CD4-positive, alpha-beta T cell treated with Interferon alpha-2 for 1 hour (primary cell): ENCODE measurements around the gene UBQLN3.

Experiments used
- DNase-seq, 2 donors: peaks; one replicate each; pipeline ENCODE4 v3.0.0-alpha.2; 2020 to 2022

The UBQLN3 gene

DNA sequence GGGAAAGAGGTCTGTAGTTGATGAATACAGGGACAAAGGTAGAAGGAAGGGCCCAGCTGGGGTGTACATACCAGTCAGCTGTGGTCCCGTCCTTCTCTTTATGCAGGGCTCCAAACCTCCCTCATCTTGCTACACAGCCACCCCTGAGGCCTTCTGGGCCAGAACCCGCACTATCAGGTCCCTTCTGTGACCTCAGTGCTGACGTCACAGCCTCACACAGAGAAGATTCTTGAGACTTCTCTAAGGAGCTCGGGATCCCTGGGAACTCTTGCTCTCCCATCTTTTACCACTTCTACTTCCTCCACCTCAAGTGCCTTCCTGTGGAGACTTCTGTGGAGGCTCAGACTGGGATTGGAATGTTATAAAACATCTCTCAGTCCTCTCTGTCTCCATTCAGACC is at the start of gene UBQLN3:
Gene UBQLN3, minus strand, starts transcription at position 155 of the 400 bp plus-strand sequence. CDS start 399 bp downstream, outside the sequence.
- DNase-seq = no peak

DNA sequence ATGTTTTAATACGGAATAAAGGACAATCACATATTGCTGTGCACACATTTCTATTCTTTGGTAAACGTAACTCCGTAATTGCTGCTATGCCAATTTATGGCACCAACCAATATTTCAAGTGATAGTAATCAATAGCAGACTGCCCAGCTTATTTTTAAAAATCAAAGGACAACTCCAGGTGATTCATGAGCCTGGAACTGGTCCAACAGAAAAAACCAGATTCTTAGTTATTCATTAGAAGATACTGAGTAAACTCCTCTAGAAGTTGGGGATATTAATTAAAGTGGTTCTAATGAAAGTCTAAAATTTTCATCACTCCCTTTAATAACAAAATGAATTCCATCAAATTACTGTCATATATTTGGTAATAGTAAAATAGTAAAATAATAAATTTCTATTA is 48.0 kb upstream of the UBQLN3 start:
- no peak for DNase-seq

DNA sequence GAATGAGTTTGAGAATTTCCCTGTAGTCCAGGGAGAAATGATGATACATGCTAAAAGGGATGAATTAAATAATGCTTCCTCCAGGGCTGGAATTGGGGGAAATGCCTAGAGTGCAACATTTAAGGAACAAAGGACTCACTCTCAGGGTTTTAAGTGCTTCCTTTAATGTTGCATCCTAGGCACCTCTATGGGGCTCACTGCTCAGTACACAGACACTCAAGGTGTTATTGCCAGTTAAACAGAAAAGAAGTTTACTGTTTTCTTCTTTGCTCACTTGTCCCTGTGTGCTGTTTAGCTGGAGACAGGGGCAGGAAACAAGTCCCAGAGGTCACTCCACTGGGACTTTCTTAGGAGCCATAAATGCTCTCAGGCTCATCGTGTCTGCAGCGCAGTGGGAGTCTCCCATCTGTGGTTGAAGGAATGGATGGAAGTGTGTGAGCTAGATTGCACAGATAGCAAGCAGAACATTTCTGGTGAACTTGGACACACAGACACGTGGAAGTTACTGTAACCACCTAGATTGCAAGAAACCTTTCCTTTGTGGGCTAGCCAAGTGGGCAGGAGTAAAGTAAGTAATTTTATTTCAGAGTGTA is 46.9 kb upstream of the UBQLN3 start:
- no peak for DNase-seq

DNA sequence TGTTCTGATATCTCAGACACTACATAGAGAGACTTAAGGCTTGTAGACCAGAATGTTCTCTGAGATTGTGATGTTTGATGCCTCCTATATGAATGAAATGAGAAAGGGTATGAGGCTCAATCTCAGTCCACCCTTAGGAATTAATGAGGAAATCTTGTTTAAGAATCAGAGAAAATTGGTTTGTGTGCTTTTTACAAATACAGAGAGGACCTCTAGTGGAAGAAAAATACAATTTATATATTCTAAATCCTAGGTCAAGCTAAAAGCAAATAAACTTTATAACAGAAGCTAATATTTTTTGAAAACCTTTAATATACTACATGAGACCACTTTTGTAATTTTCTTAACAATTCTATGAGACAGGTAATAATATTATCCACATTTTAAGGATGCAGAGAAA is 43.6 kb upstream of the UBQLN3 start:
- no peak for DNase-seq

DNA sequence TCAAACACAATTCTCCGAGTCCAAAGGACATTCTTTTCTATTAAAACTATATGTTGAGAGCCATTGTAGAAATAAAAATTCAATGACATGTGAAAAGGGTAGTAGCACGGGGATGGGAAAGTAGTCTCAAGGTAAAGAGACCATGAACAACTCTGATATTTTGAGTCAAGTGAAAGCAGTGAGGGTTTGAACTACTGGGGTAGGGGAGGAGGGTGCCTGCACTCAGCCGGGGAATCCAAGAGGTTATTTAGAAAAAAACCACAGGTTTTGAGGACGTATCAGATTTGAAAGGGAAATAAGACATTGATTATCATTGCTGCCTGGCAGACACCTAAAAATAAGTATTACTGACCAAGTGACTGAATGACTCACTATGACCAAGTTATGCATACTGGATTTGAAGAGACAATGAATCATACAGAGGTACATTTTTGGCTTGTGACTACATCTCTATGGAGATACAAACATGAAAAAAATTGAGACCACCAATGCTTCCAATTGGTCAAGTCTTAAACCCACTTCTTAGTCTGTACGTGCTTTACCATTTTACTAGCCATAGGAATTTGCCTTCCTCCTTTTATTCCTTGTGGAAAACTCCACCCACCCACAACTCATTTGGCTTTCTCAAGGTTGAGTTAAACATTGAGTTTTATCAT is 40.8 kb upstream of the UBQLN3 start:
- DNase-seq = no peak

DNA sequence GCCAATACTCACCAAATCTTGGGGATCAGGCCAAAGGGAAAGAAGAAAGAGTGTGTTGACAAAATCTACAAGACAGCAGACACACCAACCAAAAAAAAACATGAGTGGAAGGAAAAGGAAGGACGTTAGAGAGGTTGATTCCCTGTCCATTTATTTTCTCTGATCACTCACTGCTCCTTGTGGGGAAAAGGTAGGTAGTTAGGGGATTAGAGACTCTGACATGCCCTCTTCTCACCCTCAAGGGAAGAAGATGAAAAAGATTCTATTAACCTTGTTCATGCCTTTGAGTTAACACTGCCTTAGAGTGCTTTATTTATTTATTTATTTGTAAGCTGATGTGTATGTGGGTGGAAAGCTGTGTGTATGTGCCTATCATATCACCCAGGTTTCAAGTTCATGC is 38.7 kb upstream of the UBQLN3 start, which contains the start of gene OR52H1:
Gene OR52H1, minus strand, starts transcription at position 101 of the 400 bp plus-strand sequence. CDS start 3,035 bp downstream, outside the sequence.
- no peak for DNase-seq

DNA sequence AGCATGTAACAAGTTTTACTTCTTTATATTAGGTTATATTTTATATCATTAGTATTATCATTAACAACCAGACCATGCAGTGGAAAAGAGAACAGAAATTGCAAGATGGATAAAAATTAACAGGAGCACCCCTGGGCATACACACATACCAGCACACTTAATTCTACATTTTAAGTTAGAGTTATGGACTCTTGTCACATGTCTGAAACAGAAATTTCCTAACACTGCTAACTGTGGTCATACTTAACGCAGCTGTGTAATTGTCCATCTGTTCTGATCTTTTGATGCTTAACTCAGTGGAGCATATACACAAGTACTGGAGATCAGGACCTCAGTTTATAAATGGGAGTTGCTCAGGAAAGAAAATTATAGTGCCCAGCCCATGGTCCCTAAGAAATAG is 38.2 kb upstream of the UBQLN3 start:
- DNase-seq = no peak

DNA sequence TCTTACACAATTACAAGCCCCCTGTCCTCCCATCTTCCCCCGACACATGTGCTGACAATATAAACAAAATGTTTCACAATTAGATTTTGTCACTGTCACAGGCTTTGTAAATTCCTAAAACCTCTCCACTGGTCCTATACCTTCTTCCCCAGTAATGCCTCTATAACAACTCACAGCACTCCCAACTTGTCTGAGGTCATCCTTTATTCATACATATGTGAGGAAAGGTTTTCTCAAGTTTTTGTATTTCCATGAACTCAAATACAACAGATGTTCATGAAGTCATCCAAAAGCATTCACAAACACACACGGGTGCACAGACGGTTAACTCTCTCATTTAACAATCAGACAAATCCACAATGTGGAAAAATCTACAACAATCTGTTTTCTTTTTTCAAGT is 36.7 kb upstream of the UBQLN3 start:
- no peak for DNase-seq

DNA sequence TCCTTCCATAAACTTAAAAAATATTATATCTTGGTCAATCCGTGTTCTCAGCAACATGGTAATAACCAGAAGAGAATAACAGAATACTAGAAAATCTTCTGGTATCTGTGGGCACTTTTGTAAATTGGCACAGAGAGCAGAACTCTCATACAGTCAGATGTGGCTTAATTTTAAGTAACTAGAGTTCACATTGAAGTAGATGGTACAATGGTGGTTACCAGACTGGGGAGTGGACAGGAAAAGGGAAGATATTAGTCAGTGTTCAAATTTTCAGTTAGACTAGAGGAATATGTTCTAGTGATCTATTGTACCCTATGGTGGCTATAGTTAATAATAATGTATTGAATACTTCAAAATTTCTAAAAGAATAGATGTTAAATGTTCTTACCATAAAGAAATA is 31.7 kb upstream of the UBQLN3 start:
- DNase-seq = no peak

DNA sequence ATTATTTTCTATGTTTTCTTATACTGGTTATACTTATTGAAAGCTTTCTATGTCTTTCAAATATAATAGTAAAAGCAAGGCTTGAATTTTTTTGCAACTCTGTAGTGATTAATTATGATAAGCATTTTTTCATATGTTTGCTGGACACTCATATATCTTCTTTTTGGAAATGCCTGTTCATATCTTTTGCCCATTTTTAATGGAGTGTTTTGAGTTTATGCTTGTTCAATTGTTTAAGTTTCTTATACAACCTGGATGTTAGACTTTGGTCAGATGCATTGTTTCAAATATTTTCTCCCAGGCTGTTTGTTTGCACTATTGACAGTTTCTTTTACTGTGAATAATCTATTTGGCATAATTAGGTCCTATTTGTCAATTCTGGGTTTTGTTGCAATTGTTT is 26.7 kb upstream of the UBQLN3 start:
- DNase-seq = no peak

DNA sequence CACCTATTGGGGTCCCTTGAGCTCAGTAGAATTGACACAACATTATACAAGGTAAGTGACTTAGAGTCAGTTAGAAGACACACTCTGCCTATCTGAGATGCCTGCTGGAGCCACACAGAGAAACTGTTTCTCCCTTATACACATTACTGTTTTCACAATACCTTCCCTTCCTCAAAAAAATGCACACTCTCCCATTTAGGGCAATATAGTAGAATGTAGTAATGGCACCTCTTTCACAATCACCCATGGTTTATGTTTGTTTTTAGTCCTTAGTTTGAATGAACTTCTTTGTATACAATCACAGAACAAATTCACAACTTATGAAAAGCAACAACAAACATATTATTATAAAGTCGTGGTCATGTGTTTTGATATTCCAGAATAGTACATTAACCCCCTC is 24.3 kb upstream of the UBQLN3 start:
- DNase-seq = no peak

DNA sequence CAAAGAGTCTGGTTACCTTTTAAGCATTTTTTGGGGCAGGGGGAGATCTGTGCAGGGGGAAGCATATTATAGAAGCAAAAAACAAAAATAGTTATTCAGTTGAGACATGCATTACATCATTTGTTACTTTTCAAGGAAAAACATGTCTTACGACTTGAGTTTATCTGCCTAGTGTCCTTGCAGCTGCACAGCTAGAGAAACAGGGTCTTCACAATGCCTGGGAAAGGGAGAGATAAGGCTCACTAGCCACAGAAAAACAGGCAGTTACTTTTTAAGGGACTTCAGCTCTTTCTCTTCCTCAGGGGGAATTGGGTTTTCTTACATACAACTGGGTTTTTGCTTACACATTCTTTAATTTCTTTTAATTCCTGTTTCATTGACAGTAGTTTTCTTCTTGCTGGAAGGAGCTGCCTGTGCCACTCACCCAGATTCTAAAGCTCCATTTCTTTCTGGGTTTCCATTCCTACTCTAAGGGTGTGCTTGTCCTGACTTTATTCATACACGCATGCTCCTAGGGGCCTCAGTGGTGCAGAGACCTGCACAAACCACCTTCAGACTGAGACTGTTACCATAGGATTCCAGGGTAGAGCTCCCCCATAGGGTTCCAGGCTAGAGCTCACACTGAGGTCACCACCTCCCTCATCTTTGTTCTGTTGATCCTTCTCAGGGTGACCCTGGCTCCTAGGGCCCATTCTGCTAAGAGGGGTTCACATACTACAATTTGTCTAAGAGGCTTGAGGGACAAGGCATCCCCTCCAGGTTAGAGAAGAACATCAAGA is 21.5 kb upstream of the UBQLN3 start:
- DNase-seq = no peak

DNA sequence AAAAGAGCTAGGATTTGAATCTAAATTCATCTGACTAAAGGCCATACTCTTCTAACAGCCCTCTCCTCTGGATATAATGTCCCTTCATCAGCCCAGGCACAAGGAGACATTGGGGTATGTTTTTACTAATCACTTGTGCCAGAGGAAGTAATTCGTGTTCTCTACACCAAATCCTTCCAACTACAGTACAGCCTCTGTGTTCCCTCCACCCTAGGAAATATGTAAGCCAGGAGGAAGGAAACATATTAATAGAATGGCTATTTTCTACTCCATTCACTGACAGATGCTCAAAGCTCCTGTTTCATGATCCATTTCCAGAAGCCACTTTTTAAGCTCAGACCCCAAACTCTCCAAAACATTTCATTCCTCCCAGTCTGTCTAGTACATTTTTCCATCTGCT is 18.7 kb upstream of the UBQLN3 start:
- no peak for DNase-seq

DNA sequence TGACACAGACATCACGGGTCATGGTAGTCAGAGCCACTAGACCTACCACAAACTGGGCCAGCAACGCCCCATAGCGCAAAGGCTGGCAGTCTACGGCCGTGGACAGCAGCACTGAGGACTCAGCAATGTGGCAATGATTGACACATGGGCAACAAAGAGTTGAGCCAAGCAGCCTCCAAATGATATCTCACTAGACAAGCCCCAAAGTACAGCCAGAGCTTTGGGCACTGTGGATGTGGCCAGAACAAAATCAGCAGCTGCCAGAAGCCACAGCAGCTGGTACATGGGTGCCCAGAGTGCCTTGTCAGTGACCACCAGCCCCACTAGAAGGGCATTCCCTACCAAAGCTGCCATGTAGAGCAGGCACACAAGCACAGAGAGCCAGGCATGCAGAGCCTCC is 18.0 kb upstream of the UBQLN3 start:
- DNase-seq = no peak

DNA sequence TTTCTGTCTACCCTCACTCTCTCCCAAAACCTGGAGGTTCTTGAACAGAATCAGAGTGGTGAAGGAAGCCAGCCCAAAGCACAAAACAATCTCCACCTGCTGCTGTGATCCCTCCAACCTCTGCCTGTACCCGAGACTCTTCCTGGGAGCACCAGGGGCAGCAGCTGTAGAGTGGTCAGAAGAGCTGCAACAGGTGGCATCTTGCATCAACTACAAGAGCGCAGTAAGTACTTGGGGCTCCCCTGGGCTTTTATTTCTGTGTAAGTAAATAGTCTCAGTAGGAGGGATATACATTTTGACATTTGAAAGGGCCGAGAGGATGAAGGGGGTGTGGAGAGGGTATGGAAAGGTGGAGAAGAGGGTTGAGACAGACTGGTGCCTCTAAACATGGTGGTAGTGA is 15.0 kb upstream of the UBQLN3 start:
- no peak for DNase-seq

DNA sequence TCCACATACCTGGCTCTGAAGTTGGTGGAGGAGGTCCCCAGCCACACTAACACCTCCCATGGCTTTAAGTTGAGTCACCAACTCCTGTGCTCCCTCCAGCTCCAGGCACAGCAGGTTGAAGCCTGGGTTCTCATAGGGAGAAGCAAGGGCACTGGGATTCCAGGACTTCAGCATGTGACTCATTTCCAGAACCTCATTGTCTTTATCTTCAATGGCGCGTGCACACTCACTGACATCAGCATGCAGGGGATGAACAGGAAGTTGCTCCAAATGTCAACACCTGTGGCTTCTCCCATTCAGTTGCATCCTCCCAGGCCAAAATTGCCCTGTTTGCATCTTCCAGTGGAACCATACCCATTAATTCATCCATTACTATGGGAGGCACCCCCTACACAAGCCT is 12.6 kb upstream of the UBQLN3 start:
- DNase-seq = no peak

DNA sequence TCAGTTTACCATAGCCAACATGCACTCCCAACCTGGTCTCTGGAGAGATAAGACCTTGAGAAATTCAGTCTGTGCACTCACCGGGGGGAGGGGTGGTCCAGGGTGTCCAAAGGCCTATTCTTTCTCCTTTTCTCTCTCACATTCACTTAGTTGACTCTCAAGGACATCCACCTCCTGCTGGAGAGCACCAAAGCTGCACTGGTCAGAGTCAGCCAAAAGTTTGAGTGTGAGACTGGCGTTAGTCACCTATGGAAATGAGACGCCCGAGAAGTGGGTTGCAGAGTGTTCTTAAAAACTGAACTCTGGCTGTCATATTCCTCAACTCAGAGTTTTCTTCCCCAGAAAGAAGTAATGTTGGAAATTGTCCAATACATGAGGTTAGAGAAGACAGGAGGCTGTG is 11.8 kb upstream of the UBQLN3 start:
- DNase-seq = no peak

DNA sequence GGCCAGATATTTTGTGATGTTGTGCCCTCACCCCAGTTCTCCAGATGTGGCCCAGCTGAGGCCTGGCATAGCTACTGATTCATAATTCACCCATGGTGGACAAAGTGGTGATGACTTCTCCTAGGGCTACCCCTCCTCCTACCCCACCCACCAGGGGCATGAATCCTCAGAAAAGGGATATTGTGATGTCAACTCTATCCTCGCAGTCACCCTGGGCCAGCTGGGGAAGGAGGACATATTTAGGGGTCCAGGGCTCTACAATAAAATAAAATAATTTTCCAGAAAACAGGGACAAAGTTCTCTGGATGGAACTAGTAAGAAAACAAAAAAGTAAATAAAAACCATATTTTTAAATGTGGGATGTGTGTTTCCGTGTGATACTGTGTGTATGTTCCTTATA is 6.8 kb upstream of the UBQLN3 start, which contains the start of gene UBQLNL:
Gene UBQLNL, minus strand, starts transcription at position 101 of the 400 bp plus-strand sequence. CDS start 258 bp downstream, outside the sequence.
- DNase-seq = no peak

DNA sequence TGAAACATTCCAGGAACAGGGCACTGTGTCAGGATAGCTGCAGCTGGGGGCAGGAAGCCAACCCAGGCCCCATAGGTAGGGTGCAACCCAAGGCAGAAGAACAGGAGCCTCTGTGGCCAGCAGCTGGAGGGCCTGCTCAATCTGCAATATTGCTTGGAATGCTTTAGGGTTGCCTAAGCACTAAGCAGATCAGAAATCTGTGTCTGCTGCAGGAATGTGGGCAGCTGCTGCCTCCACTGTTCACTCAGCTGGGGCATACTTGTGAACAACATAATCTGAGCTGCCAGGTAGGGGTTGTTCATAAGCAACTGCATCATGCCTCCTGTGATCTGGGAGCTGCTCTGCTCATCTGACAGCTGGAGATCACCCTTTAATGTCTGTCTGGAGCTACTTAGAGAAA is 5.1 kb upstream of the UBQLN3 start:
- no peak for DNase-seq

DNA sequence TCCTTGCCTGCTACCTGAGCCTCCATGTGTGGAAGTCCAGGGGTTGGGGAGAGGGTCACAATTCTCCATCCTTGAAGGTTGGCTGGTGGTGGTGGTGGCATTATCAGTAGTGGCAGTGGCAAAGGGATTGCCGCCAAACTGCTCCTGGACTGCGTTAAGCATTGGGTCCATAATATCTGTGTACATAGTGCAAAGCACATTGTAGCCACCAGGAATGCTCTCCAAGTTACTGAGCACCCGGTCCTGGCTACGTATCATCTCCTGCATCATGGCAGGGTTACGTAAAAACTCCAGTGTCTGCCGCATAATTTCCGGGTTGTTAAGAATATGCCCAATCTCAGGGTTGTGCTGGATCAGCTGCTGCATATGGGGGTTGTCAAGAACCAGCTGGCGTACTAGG is 1.2 kb downstream of the UBQLN3 start:
- no peak for DNase-seq

DNA sequence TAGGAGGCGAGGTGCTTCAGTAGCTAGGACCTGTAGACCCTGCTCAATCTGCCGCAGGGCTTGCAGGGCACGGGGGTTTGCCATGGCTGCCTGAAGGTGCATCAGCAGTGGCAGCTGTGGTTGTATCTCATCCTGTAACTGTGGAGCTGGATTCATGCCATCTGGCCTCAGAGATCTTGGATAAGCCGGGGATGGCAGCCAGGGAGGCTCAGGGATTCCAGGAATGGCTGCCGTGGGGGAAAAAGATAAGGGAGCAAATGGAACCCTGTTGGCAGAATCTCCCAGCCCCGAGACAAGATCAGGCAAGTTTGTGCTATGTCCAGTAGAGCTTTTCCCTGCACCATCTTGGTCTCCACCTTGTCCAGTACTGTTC is 1.8 kb downstream of the UBQLN3 start:
- no peak for DNase-seq

DNA sequence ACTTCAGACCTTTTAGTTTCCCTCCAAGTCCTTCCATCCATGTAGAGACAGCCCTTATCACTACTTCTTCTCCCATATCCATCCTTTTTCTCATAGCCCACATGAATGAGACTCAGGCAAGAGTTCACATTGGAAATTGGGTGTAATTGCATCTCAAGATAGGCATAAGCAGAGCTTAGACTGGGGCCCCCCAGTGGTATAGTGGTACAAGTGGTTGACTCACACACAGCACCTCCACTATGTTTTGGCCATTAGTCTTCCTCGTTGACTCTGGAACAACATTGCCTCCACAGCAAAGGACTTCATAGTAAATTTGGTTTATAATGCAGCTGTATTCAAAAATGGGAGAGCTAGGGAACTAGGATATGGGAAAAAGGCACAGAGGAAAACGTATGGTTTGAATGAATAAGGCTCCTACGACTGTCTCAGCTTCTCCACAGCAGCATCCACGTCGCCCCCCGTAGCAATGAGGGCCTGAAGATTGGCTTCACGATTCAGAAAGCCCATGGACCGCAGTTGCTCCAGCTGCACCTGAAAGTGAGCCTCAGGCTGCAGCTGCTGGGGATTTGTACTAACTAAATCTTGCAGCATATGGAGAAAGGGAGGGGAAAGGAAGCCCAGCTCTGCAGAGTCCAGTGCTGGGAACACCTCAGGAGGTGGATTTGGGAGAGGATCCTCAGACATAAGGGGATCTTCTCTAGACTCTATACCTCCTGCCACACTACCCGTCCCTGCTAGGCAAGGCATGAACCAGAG is 2.4 kb downstream of the UBQLN3 start:
- no peak for DNase-seq

DNA sequence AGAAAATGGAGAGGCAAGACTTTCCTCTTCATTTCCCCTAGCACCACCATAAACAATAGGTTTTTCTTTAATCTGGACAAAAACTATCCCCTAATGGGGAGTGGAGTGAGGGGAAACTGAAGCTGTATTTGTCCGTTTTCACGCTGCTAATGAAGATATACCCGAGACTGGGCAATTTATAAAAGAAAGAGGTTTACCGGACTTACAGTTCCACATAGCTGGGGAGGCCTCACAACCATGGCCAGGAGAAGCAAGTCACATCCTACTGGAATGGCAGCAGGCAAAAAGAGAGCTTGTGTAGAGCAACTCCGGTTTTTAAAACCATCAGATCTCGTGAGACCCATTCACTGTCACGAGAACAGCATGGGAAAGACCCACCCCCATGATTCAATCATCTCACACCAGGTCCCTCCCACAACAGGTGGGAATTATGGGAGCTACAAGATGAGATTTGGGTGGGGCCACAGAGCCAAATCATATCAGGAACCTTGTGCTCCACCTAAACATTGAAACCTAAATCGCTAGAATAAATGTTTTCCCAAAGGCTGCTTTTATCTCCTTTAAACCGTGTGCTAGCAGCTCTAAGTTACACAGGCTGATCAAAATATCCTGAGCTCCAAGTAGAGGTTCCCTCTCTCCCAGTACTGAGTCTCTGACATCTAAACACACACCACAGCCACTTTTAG is 4.3 kb downstream of the UBQLN3 start:
- DNase-seq = no peak
